ENCODE results near the gene ZFP36L2.

ZFP36L2 gene

DNA sequence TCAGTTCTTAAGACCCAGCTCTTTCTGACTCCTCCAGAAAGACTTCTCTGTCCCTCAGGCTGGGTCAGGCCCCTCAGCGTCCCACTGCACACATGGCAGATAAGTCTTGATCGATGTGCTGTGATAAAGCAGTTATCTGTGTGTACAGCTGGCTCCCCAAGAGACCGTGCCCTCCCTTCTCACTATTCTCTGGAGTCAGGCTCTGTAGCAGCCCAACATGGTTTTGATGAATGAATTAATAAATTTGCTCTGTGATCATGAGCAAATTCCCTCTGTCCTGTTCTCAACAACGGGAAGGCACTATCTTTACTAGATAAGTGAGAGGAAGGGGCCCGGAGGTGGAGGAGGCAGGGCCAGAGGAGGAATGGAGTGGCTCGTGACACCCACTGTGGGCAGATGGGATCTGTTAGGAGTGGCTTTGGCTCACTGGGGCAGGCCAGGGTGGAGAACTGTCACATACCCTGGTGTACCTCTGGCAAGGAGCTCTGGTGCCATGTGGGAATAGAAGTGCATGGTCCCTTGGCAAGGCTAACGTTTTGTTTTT lies 48.3 kb downstream of the ZFP36L2 start:
- TF ChIP-seq EGR2 (tag by site-specific recombination; IDR thresholded peaks at IDR 0.05; ENCODE audit: low read depth) (peak; percentile 38; the same call in 1 of the 2 replicates), YY2 (tag by site-specific recombination; IDR thresholded peaks at IDR 0.05) (no peak), IKZF3 (tag by site-specific recombination; IDR thresholded peaks at IDR 0.05) (no peak), ZFHX2 (tag by site-specific recombination; conservative IDR thresholded peaks at IDR 0.05) (peak; percentile 49)
- no peak overlapping the region for H3K4me3 ChIP-seq (ENCODE audit: low read depth, low read length)
- ChIA-PET CTCF (interaction anchor here (0.6 to 4.0 kb wide), 9 partner anchors 8 to 399 kb away, joined by 3 to 23 read pairs (median 4); no protein-coding TSS in a partner anchor), POLR2A (interaction anchor here (2.5 to 2.8 kb wide), 2 partner anchors 43 to 49 kb away, joined by 10 to 14 read pairs; partner anchors contain the start of gene ZFP36L2)
- H3K4me1 ChIP-seq (ENCODE audit: control insufficient read depth, insufficient read depth, low read length): peaks cover 11% of the 10 kb centered on the region; the same call in 1 of the 2 replicates
- peak overlapping the region; percentile 63 for H3K27ac ChIP-seq (ENCODE audit: extremely low read depth, low read depth, low read length)
- H3K9me3 ChIP-seq (ENCODE audit: control insufficient read depth, insufficient read depth, low read depth, low read length): no peaks in the 10 kb centered on the region
- H3K36me3 ChIP-seq (ENCODE audit: control insufficient read depth in 2 of 2, insufficient read depth in 1 of 2, low read length in 2 of 2): no peaks in the 10 kb centered on the region

DNA sequence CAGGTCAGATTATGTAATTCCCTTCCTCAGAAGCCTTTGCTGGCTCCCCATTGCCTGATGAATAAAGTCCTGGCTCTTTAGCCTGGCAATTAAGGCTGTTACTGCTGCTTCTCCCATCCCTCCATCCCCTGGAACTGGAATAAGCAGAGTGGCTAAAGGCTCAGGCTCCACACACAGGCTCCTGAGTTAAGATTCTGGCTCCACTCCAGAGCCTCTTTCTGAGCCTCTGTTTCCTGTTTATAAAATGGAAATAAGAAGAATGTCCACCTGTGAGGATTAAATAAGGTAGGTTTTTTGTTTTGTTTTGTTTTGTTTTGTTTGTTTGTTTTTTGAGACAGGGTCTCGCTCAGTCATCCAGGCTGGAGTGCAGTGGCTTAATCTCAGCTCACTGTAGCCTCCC lies 50.0 kb downstream of the ZFP36L2 start:
- TF ChIP-seq ZNF211 (tag by site-specific recombination; IDR thresholded peaks at IDR 0.05; ENCODE audit: low read depth): no peak
- TF ChIP-seq HOXD13 (CRISPR knock-in tag; IDR thresholded peaks at IDR 0.05; ENCODE audit: borderline replicate concordance): no peak
- ChIA-PET POLR2A (interaction anchor here (0.6 kb wide), 1 partner anchor 12 kb away, joined by 3 read pairs; no protein-coding TSS in a partner anchor), CTCF (interaction anchor here (0.7 kb wide), 1 partner anchor 80 kb away, joined by 3 read pairs; no protein-coding TSS in a partner anchor)
- no peak overlapping the region for H3K4me3 ChIP-seq (ENCODE audit: low read depth, low read length)
- no peak overlapping the region for H3K27ac ChIP-seq (ENCODE audit: extremely low read depth, low read depth, low read length)
- no peaks in the 10 kb centered on the region for H3K9me3 ChIP-seq (ENCODE audit: control insufficient read depth, insufficient read depth, low read depth, low read length)
- no peaks in the 10 kb centered on the region for H3K36me3 ChIP-seq (ENCODE audit: control insufficient read depth in 2 of 2, insufficient read depth in 1 of 2, low read length in 2 of 2)
- peaks cover 11% of the 10 kb centered on the region; the same call in 1 of the 2 replicates for H3K4me1 ChIP-seq (ENCODE audit: control insufficient read depth, insufficient read depth, low read length)

DNA sequence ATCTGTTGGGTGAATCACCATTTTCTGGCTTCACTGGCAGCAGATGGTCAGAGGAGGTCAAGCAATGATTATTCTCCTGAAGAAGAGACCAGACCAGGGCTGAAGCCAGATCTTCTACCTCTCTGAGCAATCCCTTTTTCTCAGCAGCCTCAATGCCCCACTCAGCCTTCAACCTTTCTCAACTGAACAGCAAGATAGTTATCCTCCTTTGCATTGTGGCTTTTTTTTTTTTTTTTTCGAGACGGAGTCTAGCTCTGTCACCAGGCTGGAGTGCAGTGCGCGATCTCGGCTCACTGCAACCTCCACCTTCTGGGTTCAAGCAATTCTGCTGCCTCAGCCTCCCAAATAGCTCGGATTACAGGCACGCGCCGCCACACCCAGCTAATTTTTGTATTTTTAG lies 50.5 kb downstream of the ZFP36L2 start:
- no peak overlapping the region for H3K27ac ChIP-seq (ENCODE audit: extremely low read depth, low read depth, low read length)
- no peak overlapping the region for H3K4me3 ChIP-seq (ENCODE audit: low read depth, low read length)
- H3K4me1 ChIP-seq (ENCODE audit: control insufficient read depth, insufficient read depth, low read length): peaks cover 11% of the 10 kb centered on the region; the same call in 1 of the 2 replicates
- H3K36me3 ChIP-seq (ENCODE audit: control insufficient read depth in 2 of 2, insufficient read depth in 1 of 2, low read length in 2 of 2): no peaks in the 10 kb centered on the region
- ChIA-PET POLR2A (no interaction called here), CTCF (no interaction called here)
- no peak for TF ChIP-seq ZNF585B (tag by site-specific recombination; IDR thresholded peaks at IDR 0.05)
- no peaks in the 10 kb centered on the region for H3K9me3 ChIP-seq (ENCODE audit: control insufficient read depth, insufficient read depth, low read depth, low read length)

DNA sequence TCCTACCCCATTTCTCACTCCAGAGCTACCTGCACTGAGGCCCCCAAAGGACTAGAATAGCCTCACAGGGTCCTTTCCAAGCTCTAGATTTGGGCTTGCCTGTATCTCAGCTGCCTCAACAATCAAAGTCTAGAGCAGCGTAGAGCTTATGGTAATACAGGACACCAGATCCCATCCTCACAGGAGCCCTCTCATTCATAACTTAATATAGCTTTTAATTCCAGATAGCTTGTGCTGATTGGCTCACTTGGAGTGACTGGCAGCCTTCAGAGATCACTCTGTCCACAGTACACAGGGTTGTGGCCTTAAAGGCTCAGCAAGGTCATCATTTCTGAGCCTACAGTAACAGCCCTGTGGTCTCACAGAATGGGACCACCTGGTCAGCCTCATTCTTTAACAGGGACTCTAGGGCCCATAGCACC lies 51.4 kb downstream of the ZFP36L2 start:
- H3K9me3 ChIP-seq (ENCODE audit: control insufficient read depth, insufficient read depth, low read depth, low read length): no peaks in the 10 kb centered on the region
- no peak overlapping the region for H3K4me3 ChIP-seq (ENCODE audit: low read depth, low read length)
- H3K27ac ChIP-seq (ENCODE audit: extremely low read depth, low read depth, low read length): no peak overlapping the region
- H3K4me1 ChIP-seq (ENCODE audit: control insufficient read depth, insufficient read depth, low read length): peaks cover 11% of the 10 kb centered on the region; the same call in 1 of the 2 replicates
- POLR2A ChIA-PET: no interaction called here
- CTCF ChIA-PET: interaction anchor here (0.8 to 1.3 kb wide), 2 partner anchors 43 to 54 kb away, joined by 3 to 8 read pairs; no protein-coding TSS in a partner anchor
- H3K36me3 ChIP-seq (ENCODE audit: control insufficient read depth in 2 of 2, insufficient read depth in 1 of 2, low read length in 2 of 2): no peaks in the 10 kb centered on the region
- TF ChIP-seq ZNF791 (tag by site-specific recombination; IDR thresholded peaks at IDR 0.05): no peak
- TF ChIP-seq, protein P1, sequence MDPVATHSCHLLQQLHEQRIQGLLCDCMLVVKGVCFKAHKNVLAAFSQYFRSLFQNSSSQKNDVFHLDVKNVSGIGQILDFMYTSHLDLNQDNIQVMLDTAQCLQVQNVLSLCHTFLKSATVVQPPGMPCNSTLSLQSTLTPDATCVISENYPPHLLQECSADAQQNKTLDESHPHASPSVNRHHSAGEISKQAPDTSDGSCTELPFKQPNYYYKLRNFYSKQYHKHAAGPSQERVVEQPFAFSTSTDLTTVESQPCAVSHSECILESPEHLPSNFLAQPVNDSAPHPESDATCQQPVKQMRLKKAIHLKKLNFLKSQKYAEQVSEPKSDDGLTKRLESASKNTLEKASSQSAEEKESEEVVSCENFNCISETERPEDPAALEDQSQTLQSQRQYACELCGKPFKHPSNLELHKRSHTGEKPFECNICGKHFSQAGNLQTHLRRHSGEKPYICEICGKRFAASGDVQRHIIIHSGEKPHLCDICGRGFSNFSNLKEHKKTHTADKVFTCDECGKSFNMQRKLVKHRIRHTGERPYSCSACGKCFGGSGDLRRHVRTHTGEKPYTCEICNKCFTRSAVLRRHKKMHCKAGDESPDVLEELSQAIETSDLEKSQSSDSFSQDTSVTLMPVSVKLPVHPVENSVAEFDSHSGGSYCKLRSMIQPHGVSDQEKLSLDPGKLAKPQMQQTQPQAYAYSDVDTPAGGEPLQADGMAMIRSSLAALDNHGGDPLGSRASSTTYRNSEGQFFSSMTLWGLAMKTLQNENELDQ (tag by site-specific recombination; IDR thresholded peaks at IDR 0.05; ENCODE audit: low read depth): no peak
- peak; percentile 11; the same call in 1 of the 2 replicates for TF ChIP-seq TRIM28 (IDR thresholded peaks at IDR 0.05; ENCODE audit: borderline replicate concordance, low read length)
- TF ChIP-seq YY1 (tag by site-specific recombination; IDR thresholded peaks at IDR 0.05): no peak
- no peak for TF ChIP-seq ZFP69B (tag by site-specific recombination; IDR thresholded peaks at IDR 0.05)
- TF ChIP-seq, protein P2, sequence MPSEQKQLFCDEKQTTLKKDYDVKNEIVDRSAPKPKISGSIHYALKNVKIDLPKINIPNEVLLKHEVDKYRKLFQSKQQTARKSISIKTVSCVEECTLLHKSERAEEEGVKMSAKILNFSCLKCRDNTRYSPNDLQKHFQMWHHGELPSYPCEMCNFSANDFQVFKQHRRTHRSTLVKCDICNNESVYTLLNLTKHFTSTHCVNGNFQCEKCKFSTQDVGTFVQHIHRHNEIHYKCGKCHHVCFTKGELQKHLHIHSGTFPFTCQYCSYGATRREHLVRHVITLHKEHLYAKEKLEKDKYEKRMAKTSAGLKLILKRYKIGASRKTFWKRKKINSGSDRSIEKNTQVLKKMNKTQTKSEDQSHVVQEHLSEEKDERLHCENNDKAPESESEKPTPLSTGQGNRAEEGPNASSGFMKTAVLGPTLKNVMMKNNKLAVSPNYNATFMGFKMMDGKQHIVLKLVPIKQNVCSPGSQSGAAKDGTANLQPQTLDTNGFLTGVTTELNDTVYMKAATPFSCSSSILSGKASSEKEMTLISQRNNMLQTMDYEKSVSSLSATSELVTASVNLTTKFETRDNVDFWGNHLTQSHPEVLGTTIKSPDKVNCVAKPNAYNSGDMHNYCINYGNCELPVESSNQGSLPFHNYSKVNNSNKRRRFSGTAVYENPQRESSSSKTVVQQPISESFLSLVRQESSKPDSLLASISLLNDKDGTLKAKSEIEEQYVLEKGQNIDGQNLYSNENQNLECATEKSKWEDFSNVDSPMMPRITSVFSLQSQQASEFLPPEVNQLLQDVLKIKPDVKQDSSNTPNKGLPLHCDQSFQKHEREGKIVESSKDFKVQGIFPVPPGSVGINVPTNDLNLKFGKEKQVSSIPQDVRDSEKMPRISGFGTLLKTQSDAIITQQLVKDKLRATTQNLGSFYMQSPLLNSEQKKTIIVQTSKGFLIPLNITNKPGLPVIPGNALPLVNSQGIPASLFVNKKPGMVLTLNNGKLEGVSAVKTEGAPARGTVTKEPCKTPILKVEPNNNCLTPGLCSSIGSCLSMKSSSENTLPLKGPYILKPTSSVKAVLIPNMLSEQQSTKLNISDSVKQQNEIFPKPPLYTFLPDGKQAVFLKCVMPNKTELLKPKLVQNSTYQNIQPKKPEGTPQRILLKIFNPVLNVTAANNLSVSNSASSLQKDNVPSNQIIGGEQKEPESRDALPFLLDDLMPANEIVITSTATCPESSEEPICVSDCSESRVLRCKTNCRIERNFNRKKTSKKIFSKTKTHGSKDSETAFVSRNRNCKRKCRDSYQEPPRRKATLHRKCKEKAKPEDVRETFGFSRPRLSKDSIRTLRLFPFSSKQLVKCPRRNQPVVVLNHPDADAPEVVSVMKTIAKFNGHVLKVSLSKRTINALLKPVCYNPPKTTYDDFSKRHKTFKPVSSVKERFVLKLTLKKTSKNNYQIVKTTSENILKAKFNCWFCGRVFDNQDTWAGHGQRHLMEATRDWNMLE (tag by site-specific recombination; conservative IDR thresholded peaks at IDR 0.05; ENCODE audit: low read depth): no peak
- no peak for TF ChIP-seq ZNF600 (tag by site-specific recombination; IDR thresholded peaks at IDR 0.05)
- TF ChIP-seq SETDB1 (IDR thresholded peaks at IDR 0.05; ENCODE audit: insufficient read length, low read length): peak; percentile 86
- TF ChIP-seq ZNF561 (tag by site-specific recombination; IDR thresholded peaks at IDR 0.05; ENCODE audit: borderline replicate concordance): no peak
- TF ChIP-seq ZNF623 (tag by site-specific recombination; IDR thresholded peaks at IDR 0.05): no peak
- no peak for TF ChIP-seq ZNF239 (tag by site-specific recombination; IDR thresholded peaks at IDR 0.05)
- no peak for TF ChIP-seq ZNF19 (tag by site-specific recombination; IDR thresholded peaks at IDR 0.05; ENCODE audit: low read depth)
